Esophagus muscularis mucosa (tissue), 2 donors: Measurements from ENCODE around the gene SSMEM1.

ENCODE experiments used
- POLR2A ChIP-seq: fragments of 450-650 bp; IDR thresholded peaks from one replicate; pipeline ENCODE4 v1.6.1; 2017; ENCODE audit warnings: antibody characterized with exemption, moderate library complexity, mild to moderate bottlenecking, low read depth
- POLR2AphosphoS5 ChIP-seq, 2 donors: sonication (generic); formaldehyde crosslinking; IDR thresholded peaks; one replicate each; pipeline ENCODE4 v1.6.1; 2017; ENCODE audit warnings: antibody characterized with exemption in 2 of 2

- TF ChIP-seq POLR2A, result no peak
- TF ChIP-seq POLR2AphosphoS5 (IDR thresholded peaks at IDR 0.05), result no peak
These were observed 24.7 kb upstream of the SSMEM1 start for GRCh38 chr7:130182990-130183389.
